Progenitor cell of endocrine pancreas (in vitro differentiated cells): ENCODE data around the gene BEGAIN. TPM values are rescaled to one million over a fixed set of nuclear protein-coding genes. Genes with fewer than 3 reads are reported as not detected.
A peak's percentile ranks its signal among the peaks of the same experiment; 100 is the strongest.

Source experiments
- DNase-seq: peaks from one replicate; pipeline ENCODE4 v3.0.0; 2021; ENCODE audit warnings: low spot score; ENCODE audit not compliant: unreplicated experiment
- H3K27ac Mint-ChIP-seq: 2 replicates; pipeline ENCODE4 v1.8.0; 2021; ENCODE audit warnings: mild to moderate bottlenecking, moderate library complexity, mixed read lengths
- H3K27me3 Mint-ChIP-seq: 2 replicates; pipeline ENCODE4 v1.8.0; 2021; ENCODE audit warnings: mixed read lengths
- H3K36me3 Mint-ChIP-seq: 2 replicates; pipeline ENCODE4 v1.8.0; 2022; ENCODE audit warnings: mixed read lengths; ENCODE audit not compliant: insufficient read depth
- H3K4me1 Mint-ChIP-seq: 2 replicates; pipeline ENCODE4 v1.8.0; 2021; ENCODE audit warnings: low read depth, mixed read lengths
- H3K4me3 Mint-ChIP-seq: 2 replicates; pipeline ENCODE4 v1.8.0; 2021; ENCODE audit warnings: low read depth, mild to moderate bottlenecking, moderate library complexity, mixed read lengths
- H3K9me3 Mint-ChIP-seq: 2 replicates; pipeline ENCODE4 v1.8.0; 2021; ENCODE audit warnings: low read depth, mixed read lengths
- CTCF ChIP-seq: fragments of 200-600 bp; sonication (generic); IDR thresholded peaks from one replicate; pipeline ENCODE4 v1.5.0; 2021; ENCODE audit warnings: antibody characterized with exemption, mild to moderate bottlenecking; ENCODE audit not compliant: unreplicated experiment
- total RNA-seq: library from RNA; stranded (reverse); gene quantifications from 2 replicates; pipeline ENCODE4 v1.2.1, GENCODE V29; 2021

Gene BEGAIN
- total RNA-seq, 1 donor from 2014 or later = 0.65 TPM

DNA sequence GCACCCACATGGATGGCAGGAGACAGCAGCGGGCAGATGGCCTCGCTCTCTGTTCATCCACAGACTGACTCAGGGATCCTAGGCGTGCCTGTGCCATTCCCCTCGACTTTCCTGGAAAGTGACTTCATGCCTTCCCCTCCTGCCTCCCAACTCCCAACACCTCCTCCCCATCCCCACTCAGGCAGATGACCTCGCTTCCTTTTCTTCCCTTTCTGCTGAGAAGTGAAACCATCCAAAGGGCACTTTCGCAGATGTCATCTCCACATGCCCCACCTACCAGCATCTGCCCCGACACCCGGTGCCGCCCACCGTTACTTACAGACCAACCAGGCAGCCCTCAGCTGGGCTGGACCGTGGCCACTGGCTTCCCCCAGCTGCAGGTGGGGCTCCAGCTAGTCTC is 29.6 kb downstream of the BEGAIN start:
- H3K36me3 Mint-ChIP-seq = no peaks in the 10 kb centered on the region
- H3K27ac Mint-ChIP-seq = no peak overlapping the region
- H3K4me3 Mint-ChIP-seq = no peak overlapping the region
- H3K27me3 Mint-ChIP-seq = peaks cover 32% of the 10 kb centered on the region
- no peaks in the 10 kb centered on the region for H3K4me1 Mint-ChIP-seq
- H3K9me3 Mint-ChIP-seq = no peaks in the 10 kb centered on the region
- TF ChIP-seq CTCF = no peak
- no peak for DNase-seq

DNA sequence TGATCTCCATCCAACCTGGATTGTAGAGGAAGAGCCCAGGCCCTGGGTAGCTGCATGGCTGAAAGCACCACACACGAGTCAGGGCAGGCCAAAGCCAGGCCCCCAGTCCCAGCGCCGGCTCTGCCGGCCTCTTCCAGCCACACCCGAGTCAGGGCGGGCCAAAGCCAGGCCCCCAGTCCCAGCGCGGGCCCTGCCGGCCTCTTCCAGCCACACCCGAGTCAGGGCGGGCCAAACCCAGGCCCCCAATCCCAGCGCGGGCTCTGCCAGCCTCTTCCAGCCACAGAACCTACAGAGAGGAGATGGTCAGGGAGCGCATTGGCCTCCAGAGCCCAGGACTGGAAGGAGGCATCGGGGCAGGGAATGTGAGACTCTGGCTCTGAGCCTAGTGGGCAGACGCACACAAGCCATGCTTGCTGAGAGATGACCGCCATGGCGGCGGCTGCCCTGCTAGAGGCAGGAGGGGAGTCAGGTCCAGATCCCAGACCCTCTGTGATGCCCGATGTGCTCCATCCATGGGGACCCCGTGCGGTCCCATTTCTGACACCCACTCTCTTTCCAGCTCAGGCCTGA is 30.2 kb downstream of the BEGAIN start:
- no peaks in the 10 kb centered on the region for H3K36me3 Mint-ChIP-seq
- TF ChIP-seq CTCF = no peak
- H3K9me3 Mint-ChIP-seq = no peaks in the 10 kb centered on the region
- no peak for DNase-seq
- no peaks in the 10 kb centered on the region for H3K4me1 Mint-ChIP-seq
- H3K27me3 Mint-ChIP-seq = peaks cover 32% of the 10 kb centered on the region
- H3K4me3 Mint-ChIP-seq = no peak overlapping the region
- H3K27ac Mint-ChIP-seq = no peak overlapping the region

- H3K4me1 Mint-ChIP-seq = no peaks in the 10 kb centered on the region
- TF ChIP-seq CTCF = no peak
- H3K36me3 Mint-ChIP-seq = no peaks in the 10 kb centered on the region
- DNase-seq = no peak
- no peak overlapping the region for H3K27ac Mint-ChIP-seq
- H3K9me3 Mint-ChIP-seq = no peaks in the 10 kb centered on the region
- H3K4me3 Mint-ChIP-seq = no peak overlapping the region
- peaks cover 32% of the 10 kb centered on the region for H3K27me3 Mint-ChIP-seq
Measured at GRCh38 chr14:100556140-100556475, 31.1 kb downstream of the BEGAIN start.

DNA sequence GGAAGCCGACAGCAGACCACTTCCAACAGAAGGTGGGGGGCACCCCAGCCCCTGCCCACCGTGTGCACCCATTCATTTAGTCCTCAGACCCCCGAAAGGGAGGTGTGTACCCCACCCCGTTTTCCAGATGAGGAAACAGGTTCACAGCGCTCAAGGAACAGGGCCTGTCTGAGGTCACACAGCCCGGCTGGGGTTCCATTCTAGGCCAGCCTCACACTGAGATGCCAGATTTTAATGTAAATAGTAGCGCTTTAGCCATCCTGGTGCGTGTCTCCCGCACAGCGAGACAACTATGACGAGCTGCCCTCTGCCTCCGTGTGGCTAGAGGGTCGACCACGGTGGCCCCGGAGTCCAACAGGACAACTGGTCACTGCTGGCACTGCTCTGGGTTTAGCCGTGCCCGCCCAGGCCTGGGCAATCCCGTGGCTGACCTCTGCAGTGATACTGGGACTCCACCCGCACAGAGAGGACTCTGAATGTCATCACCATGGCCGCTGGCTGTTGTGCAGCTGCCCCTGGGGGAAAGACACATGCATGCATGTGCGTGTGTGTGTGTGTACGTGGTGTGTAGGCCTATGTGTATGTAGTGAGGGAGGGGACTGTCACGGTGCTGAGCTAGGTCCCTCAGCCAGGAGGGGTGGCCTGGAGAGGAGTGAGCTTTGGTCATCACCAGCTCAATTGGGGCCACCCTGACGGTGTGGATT is 31.6 kb downstream of the BEGAIN start:
- H3K27ac Mint-ChIP-seq = peak overlapping the region; percentile 29
- H3K36me3 Mint-ChIP-seq = no peaks in the 10 kb centered on the region
- no peak for TF ChIP-seq CTCF
- DNase-seq = no peak
- H3K27me3 Mint-ChIP-seq = peaks cover 32% of the 10 kb centered on the region
- no peaks in the 10 kb centered on the region for H3K9me3 Mint-ChIP-seq
- H3K4me3 Mint-ChIP-seq = no peak overlapping the region
- H3K4me1 Mint-ChIP-seq = no peaks in the 10 kb centered on the region

- H3K36me3 Mint-ChIP-seq = no peaks in the 10 kb centered on the region
- no peak overlapping the region for H3K4me3 Mint-ChIP-seq
- peaks cover 32% of the 10 kb centered on the region for H3K27me3 Mint-ChIP-seq
- no peak for TF ChIP-seq CTCF
- no peaks in the 10 kb centered on the region for H3K4me1 Mint-ChIP-seq
- no peak overlapping the region for H3K27ac Mint-ChIP-seq
- no peaks in the 10 kb centered on the region for H3K9me3 Mint-ChIP-seq
- no peak for DNase-seq
Measured at GRCh38 chr14:100554696-100555320, 32.4 kb downstream of the BEGAIN start.
